ENCODE results near the gene PSRC1. TPM values are rescaled to one million over a fixed set of nuclear protein-coding genes. Genes with fewer than 3 reads are reported as not detected.

PSRC1 gene
- total and polyA plus RNA-seq, 2 experiments from 2014 or later, result 15.3 to 15.6 TPM

DNA sequence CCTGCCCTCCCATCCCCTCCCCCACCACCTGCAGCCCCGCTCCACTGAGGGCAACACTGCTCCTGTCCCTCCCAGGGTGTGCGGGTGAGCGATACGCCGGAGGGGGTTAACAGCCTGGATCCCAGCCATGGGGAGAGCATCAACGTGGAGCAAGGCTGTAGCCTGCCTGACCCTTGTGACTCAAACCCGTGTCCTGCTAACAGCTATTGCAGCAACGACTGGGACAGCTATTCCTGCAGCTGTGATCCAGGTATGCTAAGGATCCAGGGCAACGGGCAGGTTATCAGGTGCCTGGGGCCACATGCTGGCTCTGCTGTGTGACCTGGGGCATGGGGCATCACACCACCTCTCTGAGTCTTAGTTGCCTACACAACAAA is 18.6 kb downstream of the PSRC1 start:
- in situ Hi-C loops (cut with MboI), result loop anchor here (10.0 kb wide), 1 partner anchor 270 kb away; the partner anchor contains the start of gene GPR61
- no peak for DNase-seq
- H3K27ac ChIP-seq, result no peak overlapping the region
- H3F3A ChIP-seq (ENCODE audit: insufficient read depth), result no peaks in the 10 kb centered on the region
- H3K27me3 ChIP-seq (replicated peaks; ENCODE audit: insufficient read depth), result no peaks in the 10 kb centered on the region
- no peak overlapping the region for H2AFZ ChIP-seq
- H3K9me3 ChIP-seq (ENCODE audit: low read depth), result no peaks in the 10 kb centered on the region
- H3K4me3 ChIP-seq, result no peak overlapping the region
- H3K36me3 ChIP-seq (ENCODE audit: low read depth), result no peaks in the 10 kb centered on the region
- no peaks in the 10 kb centered on the region for H4K20me1 ChIP-seq (ENCODE audit: insufficient read depth)
- H3K4me2 ChIP-seq (ENCODE audit: unreplicated experiment), result no peak overlapping the region
- no peak overlapping the region for H3K9ac ChIP-seq
- TF ChIP-seq EZH2phosphoT487 (IDR thresholded peaks at IDR 0.05; ENCODE audit: insufficient read depth, low read depth), result no peak
- TF ChIP-seq EZH2 (IDR thresholded peaks at IDR 0.05; ENCODE audit: insufficient read depth, poor library complexity, severe bottlenecking), result no peak
- H3K79me2 ChIP-seq (ENCODE audit: insufficient read depth), result no peaks in the 10 kb centered on the region
- H3K4me1 ChIP-seq (ENCODE audit: insufficient read depth), result no peaks in the 10 kb centered on the region
- WGBS, 2 experiments (ENCODE audit: low coverage in 1 of 2, low lambda C conversion rate in 2 of 2, missing lambda C conversion rate in 2 of 2), result 69 to 80% methylated on average over 9 of the region's 9 CpGs
- H3K9me2 ChIP-seq (ENCODE audit: insufficient read depth), result no peaks in the 10 kb centered on the region

DNA sequence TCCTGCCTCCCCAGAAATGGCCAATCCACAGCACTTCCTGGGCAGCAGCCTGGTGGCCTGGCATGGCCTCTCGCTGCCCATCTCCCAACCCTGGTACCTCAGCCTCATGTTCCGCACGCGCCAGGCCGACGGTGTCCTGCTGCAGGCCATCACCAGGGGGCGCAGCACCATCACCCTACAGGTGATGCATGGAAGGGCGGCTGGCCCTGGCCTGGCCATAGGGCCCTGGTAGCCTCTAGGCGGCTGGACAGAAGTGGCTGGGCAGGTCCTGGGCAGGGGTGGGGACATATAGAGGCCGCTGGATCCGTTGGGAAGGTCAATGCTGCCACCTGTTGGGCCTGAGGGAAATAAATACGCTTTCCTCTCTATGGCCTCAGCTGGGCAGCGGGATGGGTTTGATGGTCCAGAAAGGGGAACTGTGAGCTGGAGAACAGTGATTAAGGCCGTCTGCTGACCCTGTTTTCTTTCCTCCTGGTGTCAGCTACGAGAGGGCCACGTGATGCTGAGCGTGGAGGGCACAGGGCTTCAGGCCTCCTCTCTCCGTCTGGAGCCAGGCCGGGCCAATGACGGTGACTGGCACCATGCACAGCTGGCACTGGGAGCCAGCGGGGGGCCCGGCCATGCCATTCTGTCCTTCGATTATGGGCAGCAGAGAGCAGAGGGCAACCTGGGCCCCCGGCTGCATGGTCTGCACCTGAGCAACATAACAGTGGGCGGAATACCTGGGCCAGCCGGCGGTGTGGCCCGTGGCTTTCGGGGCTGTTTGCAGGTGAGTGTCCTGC is 19.2 kb downstream of the PSRC1 start:
- no peak overlapping the region for H3K4me2 ChIP-seq (ENCODE audit: unreplicated experiment)
- 43% methylated on average over 29 of the region's 29 CpGs for WGBS, 2 experiments (ENCODE audit: low coverage in 1 of 2, low lambda C conversion rate in 2 of 2, missing lambda C conversion rate in 2 of 2)
- H3K27ac ChIP-seq, result no peak overlapping the region
- H3F3A ChIP-seq (ENCODE audit: insufficient read depth), result no peaks in the 10 kb centered on the region
- peak; percentile 86 for DNase-seq
- H3K9ac ChIP-seq, result no peak overlapping the region
- no peaks in the 10 kb centered on the region for H4K20me1 ChIP-seq (ENCODE audit: insufficient read depth)
- no peaks in the 10 kb centered on the region for H3K79me2 ChIP-seq (ENCODE audit: insufficient read depth)
- H3K4me1 ChIP-seq (ENCODE audit: insufficient read depth), result no peaks in the 10 kb centered on the region
- no peak for TF ChIP-seq EZH2phosphoT487 (IDR thresholded peaks at IDR 0.05; ENCODE audit: insufficient read depth, low read depth)
- TF ChIP-seq EZH2 (IDR thresholded peaks at IDR 0.05; ENCODE audit: insufficient read depth, poor library complexity, severe bottlenecking), result no peak
- H2AFZ ChIP-seq, result 0 out of 2 replicates have a peak overlapping the region, but pooled peaks have one; percentile 46
- no peaks in the 10 kb centered on the region for H3K9me2 ChIP-seq (ENCODE audit: insufficient read depth)
- no peaks in the 10 kb centered on the region for H3K9me3 ChIP-seq (ENCODE audit: low read depth)
- H3K36me3 ChIP-seq (ENCODE audit: low read depth), result no peaks in the 10 kb centered on the region
- in situ Hi-C loops (cut with MboI), result loop anchor here (10.0 kb wide), 1 partner anchor 271 kb away; the partner anchor contains the start of gene GPR61
- H3K27me3 ChIP-seq (replicated peaks; ENCODE audit: insufficient read depth), result no peaks in the 10 kb centered on the region
- H3K4me3 ChIP-seq, result no peak overlapping the region

DNA sequence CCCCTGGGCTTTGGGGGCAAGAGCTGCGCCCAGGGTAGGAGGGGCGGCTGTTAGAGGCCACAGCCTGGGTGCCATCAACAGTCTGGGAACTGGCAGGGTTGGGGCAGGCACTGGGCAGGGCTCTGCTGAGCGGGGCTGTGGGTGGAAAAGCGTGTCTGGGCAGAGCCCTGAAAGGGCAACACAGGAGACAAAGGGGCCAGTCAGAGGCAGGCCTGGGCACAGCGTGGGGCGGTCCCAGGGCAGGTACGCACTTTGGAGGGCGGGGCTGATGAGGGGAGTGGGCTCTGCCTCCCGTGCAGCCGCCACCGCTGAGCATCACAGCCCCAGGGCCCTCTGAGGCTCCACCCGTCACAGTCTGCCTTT is 19.7 kb downstream of the PSRC1 start:
- Histone ChIP-seq H3K27me3 (replicated peaks; ENCODE audit: insufficient read depth) (no peaks in the 10 kb centered on the region), H3K4me1 (ENCODE audit: insufficient read depth) (no peaks in the 10 kb centered on the region), H3K9me2 (ENCODE audit: insufficient read depth) (no peaks in the 10 kb centered on the region), H3K79me2 (ENCODE audit: insufficient read depth) (no peaks in the 10 kb centered on the region), H3K4me3 (no peak overlapping the region), H3K9me3 (ENCODE audit: low read depth) (no peaks in the 10 kb centered on the region), H3K27ac (no peak overlapping the region), H3K9ac (no peak overlapping the region), H2AFZ (0 out of 2 replicates have a peak overlapping the region, but pooled peaks have one; percentile 46), H3K4me2 (ENCODE audit: unreplicated experiment) (no peak overlapping the region), H4K20me1 (ENCODE audit: insufficient read depth) (no peaks in the 10 kb centered on the region), H3K36me3 (ENCODE audit: low read depth) (no peaks in the 10 kb centered on the region), H3F3A (ENCODE audit: insufficient read depth) (no peaks in the 10 kb centered on the region)
- TF ChIP-seq EZH2 (IDR thresholded peaks at IDR 0.05; ENCODE audit: insufficient read depth, poor library complexity, severe bottlenecking) (no peak), EZH2phosphoT487 (IDR thresholded peaks at IDR 0.05; ENCODE audit: insufficient read depth, low read depth) (no peak)
- WGBS, 2 experiments (ENCODE audit: low coverage in 1 of 2, low lambda C conversion rate in 2 of 2, missing lambda C conversion rate in 2 of 2), result 41 to 46% methylated on average over 11 to 12 of the region's 12 CpGs
- in situ Hi-C loops (cut with MboI), result loop anchor here (10.0 kb wide), 1 partner anchor 272 kb away; the partner anchor contains the start of gene GPR61
- DNase-seq, result no peak

DNA sequence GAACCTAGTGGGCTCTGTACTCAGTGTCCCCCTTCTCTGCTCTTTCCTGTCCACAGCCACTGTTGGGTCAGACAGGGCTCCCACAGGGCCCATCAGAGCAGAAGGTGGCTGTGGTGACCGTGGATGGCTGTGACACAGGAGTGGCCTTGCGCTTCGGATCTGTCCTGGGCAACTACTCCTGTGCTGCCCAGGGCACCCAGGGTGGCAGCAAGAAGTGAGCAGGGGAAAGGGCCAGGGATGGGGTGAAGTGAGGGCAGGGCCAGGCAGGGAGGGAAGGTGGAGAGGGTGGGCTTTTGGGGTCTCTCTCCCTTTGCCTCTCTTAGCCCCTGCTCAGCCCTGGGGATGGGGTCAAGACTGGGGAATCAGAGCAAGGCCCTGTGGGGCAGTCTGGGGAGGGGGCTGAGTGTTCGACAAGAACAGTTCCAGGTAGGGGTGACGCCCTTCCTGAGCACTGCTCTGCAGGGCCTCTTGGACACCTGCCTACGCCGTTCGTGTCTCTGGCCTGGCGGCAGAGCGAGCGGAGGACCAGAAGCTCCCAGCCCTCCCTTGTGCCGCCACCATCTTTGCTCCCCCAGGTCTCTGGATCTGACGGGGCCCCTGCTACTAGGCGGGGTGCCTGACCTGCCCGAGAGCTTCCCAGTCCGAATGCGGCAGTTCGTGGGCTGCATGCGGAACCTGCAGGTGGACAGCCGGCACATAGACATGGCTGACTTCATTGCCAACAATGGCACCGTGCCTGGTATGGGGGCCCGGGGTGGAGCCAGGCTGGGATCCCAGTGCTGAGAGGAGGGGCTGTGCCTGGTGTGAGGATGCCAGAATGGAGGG is 20.5 kb downstream of the PSRC1 start:
- Histone ChIP-seq H3F3A (ENCODE audit: insufficient read depth) (no peaks in the 10 kb centered on the region), H2AFZ (no peak overlapping the region), H3K27me3 (replicated peaks; ENCODE audit: insufficient read depth) (no peaks in the 10 kb centered on the region), H3K4me2 (ENCODE audit: unreplicated experiment) (no peak overlapping the region), H3K79me2 (ENCODE audit: insufficient read depth) (no peaks in the 10 kb centered on the region), H3K4me3 (no peak overlapping the region), H3K27ac (no peak overlapping the region), H3K9me2 (ENCODE audit: insufficient read depth) (no peaks in the 10 kb centered on the region), H3K4me1 (ENCODE audit: insufficient read depth) (no peaks in the 10 kb centered on the region; the same call in 1 of the 2 replicates), H3K9me3 (ENCODE audit: low read depth) (no peaks in the 10 kb centered on the region), H3K9ac (no peak overlapping the region), H4K20me1 (ENCODE audit: insufficient read depth) (no peaks in the 10 kb centered on the region), H3K36me3 (ENCODE audit: low read depth) (no peaks in the 10 kb centered on the region)
- in situ Hi-C loops (cut with MboI), result loop anchor here (10.0 kb wide), 1 partner anchor 272 kb away; the partner anchor contains the start of gene GPR61
- TF ChIP-seq EZH2 (IDR thresholded peaks at IDR 0.05; ENCODE audit: insufficient read depth, poor library complexity, severe bottlenecking), result no peak
- TF ChIP-seq EZH2phosphoT487 (IDR thresholded peaks at IDR 0.05; ENCODE audit: insufficient read depth, low read depth), result no peak
- WGBS, 2 experiments (ENCODE audit: low coverage in 1 of 2, low lambda C conversion rate in 2 of 2, missing lambda C conversion rate in 2 of 2), result 76 to 79% methylated on average over 19 to 22 of the region's 22 CpGs
- no peak for DNase-seq
